GM19035 (cell line): Measurements from ENCODE around the gene ZNF138.
"Not testable (repeated sequence)": the region's sequence is repeated elsewhere in the genome, so short reads cannot be mapped to it uniquely, and the experiment has no call there.

Source experiments
- ATAC-seq: cut with Tn5 transposase; IDR thresholded peaks from one replicate; pipeline ENCODE4 v1.9.1; 2021; ENCODE audit not compliant: unreplicated experiment

Gene ZNF138

DNA sequence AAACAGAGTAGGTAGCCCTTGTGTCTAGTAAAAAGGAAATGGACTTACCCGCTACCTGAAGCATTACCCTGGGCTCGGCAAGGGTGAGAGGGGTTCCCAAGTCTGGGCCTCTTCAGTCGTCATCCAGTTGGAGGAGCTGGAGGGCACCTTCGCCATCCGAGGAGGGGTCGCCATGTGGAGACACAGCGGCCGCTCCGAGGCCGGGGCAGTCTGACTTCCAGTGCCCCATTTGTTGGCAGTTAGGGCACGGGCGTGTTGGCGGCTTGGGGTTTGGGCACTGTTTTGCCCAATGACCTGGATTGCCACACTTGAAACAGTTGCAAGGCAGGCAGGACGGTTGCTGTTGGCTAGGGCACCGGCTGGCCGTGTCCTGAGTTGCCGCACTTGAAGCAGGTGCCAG, 43.8 kb downstream of the ZNF138 start:
- not testable (repeated sequence) for ATAC-seq

DNA sequence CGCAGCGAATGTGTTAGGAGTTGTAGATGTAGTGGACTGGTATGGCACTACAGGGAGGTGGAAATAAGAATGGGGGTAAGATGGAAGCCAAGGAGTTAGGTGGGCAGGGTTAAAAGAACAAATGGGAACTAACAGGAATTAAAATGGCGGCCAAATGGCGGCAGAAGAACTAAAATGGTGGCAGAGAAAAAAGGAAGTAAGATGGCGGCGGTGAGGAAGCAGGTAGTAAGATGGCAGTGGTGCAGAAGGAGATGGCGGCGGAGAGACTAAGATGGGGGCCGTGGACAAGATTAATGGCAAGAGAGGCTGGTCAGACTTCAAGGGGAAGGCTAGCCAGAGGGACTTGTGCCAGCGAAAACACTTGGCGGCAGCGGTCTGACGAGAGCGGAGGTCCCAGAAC, 44.5 kb downstream of the ZNF138 start:
- ATAC-seq = no peak

DNA sequence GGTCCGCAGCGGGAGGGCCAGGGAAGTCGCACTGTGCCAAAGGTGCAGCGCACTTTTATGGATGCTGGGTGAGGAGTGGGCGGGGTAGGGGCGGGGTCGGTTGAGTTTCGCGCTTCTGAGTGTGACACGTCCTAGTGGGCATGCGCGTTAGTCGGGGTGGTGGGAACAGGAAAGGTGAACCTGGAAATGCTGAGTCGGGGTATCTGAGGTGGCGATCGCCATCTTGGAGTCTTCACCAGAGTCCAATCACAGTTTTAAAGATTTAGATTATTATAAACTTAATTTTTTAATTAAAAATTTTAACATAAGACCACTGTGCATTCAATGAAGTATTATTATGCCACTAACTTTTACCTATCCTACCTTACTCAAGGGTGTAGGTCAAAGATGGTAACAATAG, 45.7 kb downstream of the ZNF138 start:
- ATAC-seq = no peak

DNA sequence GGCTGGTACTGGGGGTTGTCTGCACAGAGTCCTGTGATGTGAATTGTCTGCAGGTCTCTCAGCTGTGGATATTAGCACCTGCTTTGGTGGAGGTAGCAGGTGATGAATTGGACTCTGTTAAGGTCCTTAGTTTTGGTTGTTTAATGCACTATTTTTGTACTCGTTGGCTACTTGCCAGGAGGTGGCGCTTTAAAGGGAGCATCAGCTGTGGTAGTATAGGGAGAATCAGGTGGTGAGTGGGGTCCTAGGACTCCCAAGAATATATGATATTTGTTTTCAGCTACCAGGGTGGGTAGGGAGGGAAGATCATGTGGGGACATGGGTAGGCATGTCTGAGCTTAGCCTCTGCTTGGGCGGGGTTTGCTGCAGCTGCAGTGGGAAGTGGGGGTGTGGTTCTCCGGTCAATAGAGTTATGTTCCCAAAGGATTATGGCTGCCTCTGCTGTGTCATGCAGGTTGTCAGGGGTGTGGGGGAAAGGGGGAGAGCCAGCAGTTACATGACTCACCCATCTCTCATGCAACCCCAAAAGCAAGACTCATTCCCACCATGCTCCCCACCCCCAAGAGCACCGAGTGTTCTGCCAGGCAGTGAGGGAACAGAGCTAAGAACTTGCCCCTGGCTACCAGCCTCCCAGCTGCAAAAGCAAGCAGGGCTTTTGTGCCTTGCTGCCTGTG, 55.2 kb downstream of the ZNF138 start:
- ATAC-seq = no peak

DNA sequence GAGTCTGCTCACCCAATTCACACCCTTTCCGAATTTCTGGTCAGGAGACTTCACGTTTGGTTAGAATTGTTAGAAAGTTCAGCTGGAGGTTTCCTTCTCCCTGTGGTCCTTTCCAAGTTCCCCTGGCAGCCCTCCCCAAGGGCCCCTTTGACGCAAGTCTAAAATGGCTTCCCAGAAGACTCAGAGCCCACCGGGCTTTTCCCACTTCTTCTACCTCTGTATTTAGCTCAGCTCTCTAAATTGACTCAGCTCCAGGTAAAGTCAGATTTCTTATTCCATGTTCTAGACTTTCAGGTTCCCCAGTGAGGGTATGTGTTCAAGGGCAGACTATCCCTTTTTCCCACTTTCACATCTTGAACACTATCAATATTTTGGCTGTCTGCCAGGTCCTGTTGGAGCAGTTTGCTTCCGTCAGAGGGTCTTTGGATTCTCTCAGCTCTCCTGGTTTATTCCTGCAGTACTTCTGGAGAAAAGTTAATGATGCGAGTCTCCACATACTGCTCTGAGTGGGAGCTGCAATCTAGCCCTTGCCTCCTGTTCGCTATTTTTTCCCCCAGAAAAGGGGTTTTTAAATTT, 55.8 kb downstream of the ZNF138 start:
- no peak for ATAC-seq

DNA sequence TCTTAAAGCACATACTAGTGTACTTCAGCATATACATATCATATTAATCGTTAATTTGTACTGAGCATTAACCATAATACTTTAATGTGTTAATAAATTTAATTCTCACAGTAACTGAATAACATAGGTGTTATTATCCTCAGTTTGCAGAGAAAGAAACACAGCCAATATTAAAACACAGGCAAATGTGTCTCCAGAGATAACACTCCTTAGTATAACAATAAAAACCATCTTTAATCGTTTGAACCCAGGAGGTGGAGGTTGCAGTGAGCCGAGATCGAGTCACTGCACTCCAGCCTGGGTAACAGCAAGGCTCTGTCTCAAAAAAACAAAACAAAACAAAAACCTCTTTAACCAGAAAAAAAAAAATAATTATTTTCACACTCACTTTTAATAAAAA, 59.5 kb downstream of the ZNF138 start:
- no peak for ATAC-seq

DNA sequence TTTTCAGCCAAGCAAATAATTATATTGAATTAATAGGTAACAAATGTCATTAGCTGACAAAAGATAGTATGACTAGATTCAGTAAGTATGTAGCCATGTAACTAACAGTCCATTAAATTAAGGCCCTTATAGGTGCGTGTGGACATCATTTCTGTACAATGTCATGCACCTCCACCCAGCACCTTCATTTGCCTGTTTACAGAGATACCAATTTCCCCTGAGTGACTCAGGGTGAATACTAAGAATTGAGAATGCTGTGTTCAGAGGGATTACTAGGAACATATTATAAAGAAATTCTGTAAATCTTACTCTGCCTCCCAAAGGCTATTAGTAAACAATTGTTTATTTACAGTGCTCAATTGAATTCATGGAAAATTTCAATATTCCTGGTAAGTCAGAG, 60.7 kb downstream of the ZNF138 start:
- no peak for ATAC-seq

DNA sequence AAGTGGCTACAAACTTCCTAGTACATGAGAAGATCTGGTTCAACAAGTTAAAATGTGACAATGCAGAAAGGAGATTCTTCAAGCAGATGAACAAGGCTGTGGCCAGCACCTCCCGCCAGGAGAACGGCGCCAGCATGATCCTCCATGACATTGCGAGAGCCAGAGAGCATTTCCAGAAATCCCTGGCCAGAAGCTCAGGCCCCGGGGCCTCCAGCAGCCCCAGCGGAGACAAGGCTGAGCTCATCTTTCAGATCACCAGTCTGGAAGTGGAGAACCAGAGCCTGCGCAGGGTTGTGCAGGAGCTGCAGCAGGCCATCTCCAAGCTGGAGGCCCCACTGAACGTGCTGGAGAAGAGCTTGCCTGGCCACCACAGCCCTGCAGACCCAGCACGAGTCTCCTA, 68.8 kb downstream of the ZNF138 start:
- ATAC-seq = no peak

DNA sequence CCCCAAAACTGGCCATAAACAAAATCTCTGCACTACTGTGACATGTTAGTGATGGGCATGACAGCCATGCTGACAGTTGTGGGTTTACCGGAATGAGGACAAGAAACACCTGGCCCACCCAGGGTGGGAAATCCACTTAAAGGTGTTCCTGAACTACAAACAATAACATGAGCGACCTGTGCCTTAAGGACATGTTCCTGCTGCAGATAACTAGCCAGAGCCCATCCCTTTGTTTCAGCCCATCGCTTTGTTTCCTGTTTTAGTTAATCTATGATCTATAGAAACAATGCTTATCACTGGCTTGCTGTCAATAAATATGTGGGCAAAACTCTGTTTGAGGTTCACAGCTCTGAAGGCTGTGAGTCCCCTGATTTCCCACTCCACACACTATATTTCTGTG, 69.3 kb downstream of the ZNF138 start:
- ATAC-seq = not testable (repeated sequence)

DNA sequence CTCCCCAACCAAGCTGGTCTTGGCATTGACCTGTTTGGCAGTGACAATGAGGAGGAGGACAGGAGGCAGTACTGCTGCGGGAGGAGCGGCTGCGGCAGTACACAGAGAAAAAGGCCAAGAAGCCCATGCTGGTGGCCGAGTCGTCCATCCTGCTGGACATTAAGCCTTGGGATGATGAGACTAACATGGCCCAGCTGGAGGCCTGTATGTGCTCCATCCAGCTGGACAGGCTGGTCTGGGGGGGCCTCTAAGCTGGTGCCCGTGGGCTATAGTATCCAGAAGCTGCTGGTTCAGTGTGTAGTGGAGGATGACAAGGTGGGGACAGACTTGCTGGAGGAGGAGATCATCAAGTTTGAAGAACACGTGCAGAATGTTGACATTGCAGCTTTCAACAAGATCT, 69.7 kb downstream of the ZNF138 start:
- ATAC-seq = no peak

DNA sequence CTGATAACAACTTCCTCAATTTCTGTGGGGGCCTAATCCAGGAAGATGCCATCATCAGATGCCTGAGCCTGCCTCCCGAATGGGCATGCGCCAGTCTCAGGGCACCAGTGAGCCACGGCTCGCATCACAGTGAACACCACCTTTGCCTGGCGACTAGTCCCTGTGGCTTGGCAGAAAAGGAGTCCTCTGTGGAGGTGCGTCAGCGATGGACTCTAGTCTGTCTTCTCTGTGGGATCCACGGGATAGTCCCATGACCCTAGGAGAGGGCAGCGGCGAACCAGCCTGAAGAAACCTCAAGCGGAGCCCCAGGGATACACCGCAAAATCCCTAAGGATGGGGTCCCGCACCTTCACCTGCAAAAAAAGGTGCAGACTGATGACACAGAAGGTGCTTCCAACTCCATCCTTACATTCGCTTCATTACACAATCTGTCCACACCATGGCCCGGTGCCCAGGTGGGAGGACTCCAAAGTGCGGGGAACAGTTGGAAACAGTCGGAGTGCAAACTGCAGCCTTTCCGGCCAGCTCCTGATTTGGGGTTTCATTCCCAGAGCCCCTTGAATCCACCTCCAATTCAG, 73.7 kb downstream of the ZNF138 start:
- no peak for ATAC-seq

DNA sequence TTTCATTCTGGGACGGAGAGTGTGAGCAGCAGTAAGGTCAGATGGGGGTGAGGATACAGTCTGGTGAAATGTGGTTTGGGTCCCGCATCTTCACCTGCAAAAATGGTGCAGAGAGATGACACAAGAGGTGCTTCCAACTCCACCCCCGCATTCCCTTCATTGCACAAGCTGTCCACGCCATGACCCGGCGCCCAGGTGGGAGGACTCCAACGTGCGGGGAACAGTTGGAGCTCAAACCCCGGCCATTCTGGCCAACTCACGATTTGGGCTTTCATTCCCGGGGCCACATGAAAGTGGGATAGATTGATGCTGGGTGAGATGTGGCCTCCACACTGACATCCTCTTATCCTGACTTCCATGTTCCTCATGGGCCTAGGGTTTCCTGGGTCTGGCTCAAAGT, 74.3 kb downstream of the ZNF138 start:
- ATAC-seq = no peak

DNA sequence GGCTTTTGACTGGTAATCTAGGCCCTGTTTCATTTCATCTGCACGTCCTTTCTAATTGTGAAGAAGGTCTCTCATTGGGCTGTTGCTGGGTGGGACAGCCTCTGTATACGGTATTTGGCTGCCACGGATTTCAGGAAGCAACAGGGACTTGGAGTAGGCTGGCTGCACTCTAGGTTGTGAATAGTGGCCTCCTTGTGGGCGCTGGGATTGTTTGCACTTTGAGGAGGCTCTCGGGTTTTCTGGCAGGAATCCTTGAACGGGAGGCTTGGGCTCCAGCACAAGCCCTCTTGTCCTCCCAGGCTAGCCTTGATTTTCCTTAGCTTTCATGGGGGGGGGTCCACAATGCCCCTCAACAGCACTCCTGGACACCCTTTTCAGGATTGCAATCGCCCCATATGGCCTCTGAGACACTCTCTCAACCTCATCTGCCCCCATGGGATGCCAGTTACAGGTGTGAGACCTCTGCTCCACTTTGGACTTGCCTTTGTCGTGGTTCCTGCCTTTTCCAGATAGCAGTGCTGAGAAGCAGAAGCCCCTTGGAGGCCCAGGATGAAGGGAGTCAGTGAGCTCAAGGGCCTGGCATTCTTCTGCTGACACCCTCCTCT, 75.0 kb downstream of the ZNF138 start:
- no peak for ATAC-seq

DNA sequence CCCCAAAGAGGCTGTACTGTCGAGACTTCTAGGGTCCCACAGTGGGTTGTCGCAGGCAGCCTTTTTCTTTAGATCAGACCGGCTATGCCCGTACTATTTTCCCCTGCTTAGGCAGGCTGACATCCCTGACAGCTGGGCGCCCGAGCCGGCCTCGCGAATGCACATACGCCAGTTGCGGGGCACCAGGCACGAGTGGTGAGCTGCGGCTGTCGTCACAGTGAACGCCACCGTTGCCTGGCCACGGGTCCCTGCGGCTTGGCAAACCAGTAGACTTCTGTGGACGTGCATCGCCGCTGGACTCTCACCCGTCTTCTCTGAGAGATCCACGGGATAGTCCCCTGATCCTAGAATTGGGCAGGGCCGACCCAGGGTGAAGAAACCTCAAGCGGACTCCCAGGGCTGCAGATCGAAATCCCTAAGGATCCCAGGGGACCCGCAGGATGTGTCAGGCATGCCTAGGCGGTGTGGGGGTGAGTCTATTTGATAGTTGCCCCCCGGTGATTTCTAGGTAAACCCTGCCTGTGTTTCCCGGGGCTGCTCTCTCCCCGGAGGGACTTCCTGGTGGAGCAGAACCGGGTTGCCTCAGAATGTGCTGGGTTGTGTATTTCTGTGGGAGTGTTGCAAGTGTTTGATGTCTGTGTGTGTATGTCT, 75.8 kb downstream of the ZNF138 start:
- ATAC-seq = no peak

DNA sequence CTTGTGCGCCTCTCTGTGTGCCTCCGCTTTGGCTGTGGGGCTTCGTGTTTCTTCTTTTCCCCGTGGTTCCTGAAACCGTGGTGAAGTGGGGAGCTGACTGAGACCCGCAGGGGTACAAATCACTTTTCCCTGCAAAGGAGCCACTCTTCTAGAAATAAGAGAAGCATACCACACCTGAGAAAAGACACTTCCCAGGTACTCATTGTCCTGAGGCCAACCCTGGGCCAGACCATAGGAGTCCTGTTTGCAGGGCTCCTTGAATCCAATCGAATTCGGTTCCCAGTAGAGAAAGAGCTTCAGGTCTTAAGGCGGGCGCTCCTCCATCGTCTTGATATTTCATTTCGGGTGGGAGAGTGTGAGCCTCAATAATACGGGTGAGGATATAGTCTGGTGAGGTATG, 76.4 kb downstream of the ZNF138 start:
- ATAC-seq = no peak

DNA sequence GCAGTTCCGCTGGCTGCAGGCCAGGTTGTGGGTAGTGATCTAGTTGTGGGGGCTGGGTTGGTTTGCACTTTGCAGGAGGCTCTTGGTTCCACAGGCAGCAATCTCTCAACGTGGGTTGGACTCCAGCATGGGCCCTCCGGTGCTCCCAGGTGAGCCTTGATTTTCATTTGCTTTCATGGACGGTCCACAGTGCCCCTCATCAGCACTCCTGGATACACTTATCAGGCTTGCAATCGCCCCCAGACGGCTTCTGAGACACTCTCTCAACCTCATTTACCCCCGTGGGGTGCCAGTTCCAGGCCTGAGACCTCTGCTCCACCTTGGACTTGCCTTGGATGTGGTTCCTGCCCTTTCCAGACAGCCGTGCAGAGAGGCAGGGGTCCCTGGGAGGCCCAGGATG, 77.5 kb downstream of the ZNF138 start:
- no peak for ATAC-seq

DNA sequence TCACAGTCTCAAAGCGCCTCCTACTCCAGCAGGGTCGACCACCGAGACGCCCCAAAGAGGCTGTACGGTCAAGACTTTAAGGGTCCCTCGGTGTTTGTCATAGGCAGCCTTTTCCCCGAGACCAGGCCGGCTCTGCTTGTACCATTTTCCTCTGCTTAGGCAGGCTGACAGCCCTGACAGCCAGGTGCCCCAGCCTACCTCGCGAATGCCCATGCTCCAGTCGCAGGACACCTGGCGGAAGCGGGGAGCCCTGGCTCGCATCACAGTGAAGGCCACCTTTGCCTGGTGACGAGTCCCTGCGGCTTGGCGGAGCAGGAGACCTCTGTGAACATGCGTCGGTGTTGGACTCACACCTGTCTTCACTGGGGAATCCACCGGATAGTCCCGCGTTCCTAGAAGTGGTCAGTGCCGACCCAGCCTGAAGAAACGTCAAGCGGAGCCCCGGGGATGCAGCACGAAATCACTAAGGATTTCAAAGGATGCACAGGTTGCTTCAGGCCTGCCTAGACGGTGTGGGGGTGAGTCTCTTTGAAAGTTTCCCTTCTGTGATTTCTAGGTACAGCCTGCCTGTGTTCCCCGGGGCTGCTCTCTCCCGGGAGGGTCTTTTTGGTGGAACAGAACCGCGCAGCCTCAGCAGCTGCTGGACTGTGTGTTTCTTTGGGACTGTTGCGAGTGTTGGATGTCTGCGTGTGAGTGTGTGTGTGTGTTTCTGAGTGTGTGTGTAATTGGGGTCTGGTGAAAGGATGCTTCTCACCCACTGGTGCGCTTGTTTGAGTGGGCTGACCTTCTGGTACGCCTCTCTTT, 78.3 kb downstream of the ZNF138 start:
- no peak for ATAC-seq

DNA sequence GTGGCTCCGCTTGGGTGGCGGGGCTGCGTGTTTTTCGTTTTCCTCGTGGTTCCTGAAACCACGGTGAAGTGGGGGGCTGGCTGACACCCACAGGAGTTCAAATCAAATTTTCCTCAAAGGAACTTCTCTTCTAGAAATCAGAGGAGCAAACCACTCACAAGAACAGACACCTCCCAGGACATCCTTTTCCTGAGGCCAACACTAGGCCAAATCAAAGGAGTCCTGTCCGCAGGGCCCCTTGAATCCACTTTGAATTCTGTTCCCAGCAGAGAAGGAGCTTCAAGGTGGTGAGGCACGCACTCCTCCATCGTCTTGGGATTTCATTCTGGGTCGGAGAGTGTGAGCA, 78.9 kb downstream of the ZNF138 start:
- no peak for ATAC-seq

DNA sequence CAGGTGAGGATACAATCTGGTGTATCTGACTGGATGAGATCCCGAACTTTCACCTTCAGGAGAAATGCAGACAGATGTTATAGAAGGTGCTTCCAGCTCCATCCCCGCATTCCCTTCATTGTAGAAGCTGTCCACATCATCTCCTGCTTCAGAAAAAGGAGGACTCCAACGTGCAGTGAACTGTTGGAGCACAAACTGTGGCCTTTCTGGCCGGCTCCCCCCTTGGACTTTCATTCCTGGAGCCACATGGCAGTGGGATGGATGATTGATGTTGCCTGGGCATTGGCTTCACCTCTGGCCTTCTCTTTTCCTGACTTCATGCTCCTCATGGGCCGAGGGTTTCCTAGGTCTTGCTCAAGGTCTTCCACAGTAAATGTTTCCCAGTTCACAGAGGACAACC, 79.3 kb downstream of the ZNF138 start:
- ATAC-seq = no peak

DNA sequence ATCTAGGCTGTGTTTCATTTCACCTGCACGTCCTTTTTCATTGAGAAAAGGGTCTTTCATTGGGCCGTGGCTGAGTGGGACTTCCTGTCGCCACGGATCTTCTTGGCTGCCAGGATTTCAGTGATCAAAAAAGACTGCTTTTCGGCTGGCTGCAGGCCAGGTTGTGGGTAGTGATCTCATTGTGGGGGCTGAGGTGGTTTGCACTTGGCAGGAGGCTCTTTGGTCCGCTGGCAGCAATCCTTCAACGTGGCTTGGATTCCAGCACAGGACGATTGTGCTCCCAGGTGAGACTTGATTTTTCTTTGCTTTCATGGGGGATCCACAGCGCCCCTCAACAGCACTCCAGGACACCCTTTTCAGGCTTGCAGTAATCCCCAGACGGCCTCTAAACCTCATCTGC, 79.9 kb downstream of the ZNF138 start:
- no peak for ATAC-seq

DNA sequence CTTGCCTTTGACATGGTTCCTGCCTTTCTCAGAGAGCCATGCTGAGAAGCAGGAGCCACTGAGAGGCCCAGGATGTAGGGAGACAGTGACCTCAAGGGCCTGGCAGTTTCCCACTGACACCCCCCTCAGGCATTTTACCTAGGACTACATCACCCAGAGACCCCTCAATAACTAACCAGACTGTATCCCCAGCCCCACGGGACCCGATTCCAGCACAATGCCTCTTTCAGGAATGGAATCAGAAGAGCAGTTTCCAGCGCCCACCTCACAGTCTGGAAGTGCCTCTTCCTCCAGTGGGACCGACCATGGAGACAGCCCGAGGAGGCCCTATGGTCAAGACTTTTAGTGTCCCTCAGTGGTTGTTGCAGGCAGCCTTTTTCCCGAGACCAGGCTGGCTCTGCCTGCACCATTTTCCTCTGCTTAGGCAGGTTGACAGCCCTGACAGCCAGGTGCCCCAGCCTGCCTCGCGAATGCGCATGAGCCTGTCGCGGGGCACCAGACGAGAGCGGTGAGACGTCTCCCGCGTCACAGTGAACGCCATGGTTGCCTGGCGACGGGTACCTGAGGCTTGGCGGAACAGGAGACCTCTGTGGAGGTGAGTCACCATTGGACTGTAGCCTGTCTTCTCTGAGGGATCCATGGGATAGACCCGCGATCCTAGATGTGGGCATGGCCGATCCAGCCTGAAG, 80.5 kb downstream of the ZNF138 start:
- ATAC-seq = no peak
